ENCODE data around the gene ARL16.

- TF ChIP-seq CTCF (IDR thresholded peaks at IDR 0.05 in 2 of 3, conservative IDR thresholded peaks at IDR 0.05 in 1 of 3; ENCODE audit: borderline replicate concordance in 1 of 3, insufficient read depth in 1 of 3, low read depth in 2 of 3, low read length in 2 of 3) (no peak), REST (IDR thresholded peaks at IDR 0.05; ENCODE audit: low read depth) (no peak), EZH2 (IDR thresholded peaks at IDR 0.05) (no peak), SRF (IDR thresholded peaks at IDR 0.05; ENCODE audit: low read depth) (no peak), RAD21 (IDR thresholded peaks at IDR 0.05; ENCODE audit: low read depth) (no peak), POLR2A (IDR thresholded peaks at IDR 0.05; ENCODE audit: borderline replicate concordance, extremely low read depth, insufficient read depth, insufficient read length) (no peak), TCF7L2 (IDR thresholded peaks at IDR 0.05; ENCODE audit: borderline replicate concordance, extremely low read depth, insufficient read depth, insufficient read length) (no peak), FOSL1 (IDR thresholded peaks at IDR 0.05; ENCODE audit: low read depth) (no peak), EZH2phosphoT487 (IDR thresholded peaks at IDR 0.05; ENCODE audit: borderline replicate concordance) (no peak), EGR1 (IDR thresholded peaks at IDR 0.05; ENCODE audit: low read depth) (no peak)
Measured at GRCh38 chr17:81690549-81690948, 7.0 kb upstream of the ARL16 start.
